ENCODE measurements around the gene ZNF280A. TPM values are rescaled to one million over a fixed set of nuclear protein-coding genes. Genes with fewer than 3 reads are reported as not detected.
"Not testable (repeated sequence)": the region's sequence is repeated elsewhere in the genome, so short reads cannot be mapped to it uniquely, and the experiment has no call there.

ZNF280A gene
- total RNA-seq, 2 experiments from 2014 or later = not detected

DNA sequence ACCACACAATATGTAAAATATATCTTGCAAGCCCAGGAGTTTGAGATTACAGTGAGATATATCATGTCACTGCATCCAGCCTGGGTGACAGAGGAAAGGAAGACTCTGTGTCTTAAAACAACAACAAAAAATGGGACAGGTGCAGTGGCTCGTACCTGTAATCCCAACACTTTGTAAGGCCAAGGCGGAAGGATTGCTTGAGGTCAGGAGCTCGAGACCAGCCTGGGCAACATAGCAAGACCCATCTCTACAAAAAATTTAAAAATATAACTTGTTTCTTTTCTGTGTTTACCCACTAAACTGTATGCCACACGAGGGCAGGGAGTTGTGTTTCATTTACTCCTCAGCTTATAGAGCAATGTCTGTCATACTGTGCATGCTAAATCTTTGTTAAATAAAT is 3.1 kb downstream of the ZNF280A start:
- peaks cover 49% of the 10 kb centered on the region for H3K27me3 Mint-ChIP-seq
- CTCF ChIA-PET = interaction anchor here (2.4 kb wide), 1 partner anchor 8 kb away, joined by 9 read pairs; the partner anchor contains the start of gene ZNF280B
- DNase-seq (no peak), ATAC-seq (no peak)
- no peak overlapping the region for H3K27ac Mint-ChIP-seq
- peaks cover 3% of the 10 kb centered on the region for H3K4me1 Mint-ChIP-seq
- no peaks in the 10 kb centered on the region for H3K9me3 Mint-ChIP-seq (ENCODE audit: low read depth)
- no peaks in the 10 kb centered on the region for H3K36me3 Mint-ChIP-seq
- no peak overlapping the region for H3K4me3 Mint-ChIP-seq

DNA sequence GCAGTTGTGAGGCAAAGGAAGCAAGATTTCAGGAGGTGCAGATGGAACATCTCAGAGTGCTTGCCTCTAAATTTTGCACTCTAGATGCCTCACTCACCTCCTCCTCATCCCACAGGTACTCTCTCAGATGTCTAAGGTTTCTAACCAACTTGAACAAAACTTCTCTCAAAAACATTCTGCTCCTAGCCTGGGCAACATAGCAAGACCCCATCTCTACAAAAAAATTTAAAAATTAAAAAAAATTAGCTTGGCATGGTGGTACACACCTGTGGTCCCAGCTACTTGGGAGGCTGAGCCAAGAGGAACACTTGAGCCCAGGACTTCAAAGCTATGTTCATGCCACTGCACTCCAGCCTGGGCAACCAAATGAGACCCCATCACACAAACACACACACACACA is 4.2 kb downstream of the ZNF280A start:
- H3K4me1 Mint-ChIP-seq = peaks cover 2% of the 10 kb centered on the region
- H3K36me3 Mint-ChIP-seq = peaks cover 5% of the 10 kb centered on the region
- H3K9me3 Mint-ChIP-seq (ENCODE audit: low read depth) = peaks cover 4% of the 10 kb centered on the region
- ATAC-seq = no peak
- no peak for DNase-seq
- H3K27me3 Mint-ChIP-seq = peaks cover 57% of the 10 kb centered on the region
- H3K4me3 Mint-ChIP-seq = no peak overlapping the region
- CTCF ChIA-PET = no interaction called here
- H3K27ac Mint-ChIP-seq = no peak overlapping the region

DNA sequence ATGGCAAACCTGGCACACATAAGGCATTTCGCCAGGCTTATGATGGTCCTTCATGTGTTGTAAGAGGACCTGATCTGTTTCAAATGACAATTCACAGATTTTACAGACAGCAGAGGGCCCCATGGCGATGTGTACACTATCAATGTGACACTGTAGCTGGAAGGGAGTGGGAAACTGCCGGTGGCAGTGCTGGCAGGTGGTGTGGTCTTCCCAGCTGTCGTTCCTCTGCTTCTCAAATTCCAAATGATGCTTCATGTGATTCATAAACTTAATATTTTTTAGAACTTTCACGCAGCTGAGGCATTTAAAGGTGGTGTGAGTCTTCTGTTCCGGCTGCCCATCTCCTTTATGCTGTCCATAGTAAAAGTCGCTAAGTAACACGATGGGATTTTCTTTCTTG is 5.6 kb downstream of the ZNF280A start:
- DNase-seq; H3K9me3 Mint-ChIP-seq (ENCODE audit: low read depth); CTCF ChIA-PET; H3K4me3 Mint-ChIP-seq; H3K36me3 Mint-ChIP-seq; ATAC-seq; H3K4me1 Mint-ChIP-seq; H3K27ac Mint-ChIP-seq: not testable (repeated sequence)
- H3K27me3 Mint-ChIP-seq = peaks cover 56% of the 10 kb centered on the region

DNA sequence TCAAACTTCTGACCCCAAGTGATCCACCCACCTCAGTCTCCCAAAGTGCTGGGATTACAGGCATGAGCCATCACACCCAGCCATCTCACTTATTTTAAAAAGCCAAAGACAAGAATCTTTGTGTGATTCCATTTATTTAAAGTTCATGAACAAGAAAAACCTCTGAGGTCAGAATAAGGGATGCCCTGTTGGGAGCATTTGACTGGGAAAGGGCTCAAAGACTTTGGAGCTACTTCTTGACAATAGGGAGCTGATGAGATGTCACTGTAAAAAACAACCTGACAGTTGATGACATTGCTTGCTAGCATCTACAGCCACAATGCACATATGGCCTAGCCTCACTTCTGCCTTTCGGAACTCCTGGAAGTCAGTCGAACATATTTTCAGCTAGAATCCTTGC is 6.5 kb downstream of the ZNF280A start:
- peaks cover 55% of the 10 kb centered on the region for H3K27me3 Mint-ChIP-seq
- H3K27ac Mint-ChIP-seq = no peak overlapping the region
- peaks cover 10% of the 10 kb centered on the region for H3K36me3 Mint-ChIP-seq
- H3K4me1 Mint-ChIP-seq = peaks cover 3% of the 10 kb centered on the region
- peaks cover 10% of the 10 kb centered on the region for H3K9me3 Mint-ChIP-seq (ENCODE audit: low read depth)
- CTCF ChIA-PET = no interaction called here
- H3K4me3 Mint-ChIP-seq = no peak overlapping the region
- ATAC-seq (no peak), DNase-seq (no peak)

DNA sequence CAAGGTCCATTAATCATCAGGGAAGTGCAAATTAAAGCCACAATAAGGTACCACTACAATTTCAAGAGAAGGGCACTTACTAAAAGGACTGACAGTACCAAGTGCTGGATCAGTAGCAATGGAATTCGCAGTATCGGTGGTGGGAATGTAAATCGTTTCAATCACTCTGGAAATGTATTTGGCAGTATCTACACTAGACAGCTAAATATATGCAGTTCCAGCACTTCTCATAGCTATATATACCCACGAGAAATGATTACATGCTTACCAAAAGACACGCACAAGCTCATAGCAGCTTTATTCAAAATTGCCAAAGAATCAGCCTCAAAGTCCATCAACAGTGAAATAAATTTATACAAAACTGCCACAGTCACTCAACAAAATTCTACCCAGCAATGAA is 7.1 kb downstream of the ZNF280A start:
- ATAC-seq (no peak), DNase-seq (no peak)
- no peak overlapping the region for H3K4me3 Mint-ChIP-seq
- CTCF ChIA-PET = no interaction called here
- peaks cover 10% of the 10 kb centered on the region for H3K9me3 Mint-ChIP-seq (ENCODE audit: low read depth)
- H3K27me3 Mint-ChIP-seq = peaks cover 55% of the 10 kb centered on the region
- peaks cover 3% of the 10 kb centered on the region for H3K4me1 Mint-ChIP-seq
- H3K27ac Mint-ChIP-seq = no peak overlapping the region
- peaks cover 10% of the 10 kb centered on the region for H3K36me3 Mint-ChIP-seq

DNA sequence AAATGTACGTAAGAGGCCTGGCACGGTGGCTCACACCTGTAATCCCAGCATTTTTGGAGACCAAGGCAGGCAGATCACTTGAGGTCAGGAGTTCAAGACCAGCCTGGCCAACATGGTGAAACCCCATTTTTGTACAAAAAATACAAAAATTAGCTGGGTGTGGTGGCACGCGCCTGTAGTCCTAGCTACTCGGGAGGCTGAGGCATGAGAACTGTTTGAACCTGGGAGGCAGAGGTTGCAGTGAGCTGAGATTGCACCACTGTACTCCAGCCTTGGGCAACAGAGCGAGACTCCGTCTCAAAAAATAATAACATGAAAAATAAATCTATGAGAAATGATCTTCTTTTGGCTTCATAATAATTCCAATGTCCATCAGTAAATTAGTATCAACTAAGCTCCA is 9.2 kb downstream of the ZNF280A start:
- H3K9me3 Mint-ChIP-seq (ENCODE audit: low read depth); CTCF ChIA-PET; ATAC-seq; H3K4me3 Mint-ChIP-seq; H3K27ac Mint-ChIP-seq; DNase-seq: not testable (repeated sequence)
- peaks cover 11% of the 10 kb centered on the region for H3K4me1 Mint-ChIP-seq
- peaks cover 41% of the 10 kb centered on the region for H3K27me3 Mint-ChIP-seq
- peaks cover 20% of the 10 kb centered on the region for H3K36me3 Mint-ChIP-seq

DNA sequence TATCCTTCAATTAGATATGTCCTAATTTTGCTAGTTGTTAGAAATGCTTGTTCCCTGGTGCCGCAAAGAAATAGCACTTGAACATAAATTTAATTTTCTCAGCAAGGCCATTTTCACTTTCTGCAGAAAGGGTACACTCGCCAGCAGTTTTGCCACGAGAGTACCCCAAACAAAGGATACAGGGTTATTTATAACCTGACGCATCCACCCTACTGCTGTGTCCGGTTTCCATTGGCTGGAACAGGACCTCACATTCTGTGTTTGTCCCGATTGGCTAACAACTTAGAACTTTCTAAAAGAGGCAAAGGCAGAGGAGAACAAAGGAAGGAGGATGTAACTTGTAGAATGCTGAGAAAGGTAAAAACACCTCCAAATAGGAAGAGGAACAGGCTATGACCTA is 10.2 kb downstream of the ZNF280A start:
- not testable (repeated sequence) for ATAC-seq; DNase-seq; H3K27ac Mint-ChIP-seq; H3K4me3 Mint-ChIP-seq; H3K9me3 Mint-ChIP-seq (ENCODE audit: low read depth)
- Mint-ChIP-seq H3K27me3 (peaks cover 33% of the 10 kb centered on the region), H3K4me1 (peaks cover 11% of the 10 kb centered on the region), H3K36me3 (peaks cover 24% of the 10 kb centered on the region)
- CTCF ChIA-PET = interaction anchor here (1.1 to 1.7 kb wide), 3 partner anchors 8 to 244 kb away, joined by 3 to 9 read pairs (median 7); no protein-coding TSS in a partner anchor

DNA sequence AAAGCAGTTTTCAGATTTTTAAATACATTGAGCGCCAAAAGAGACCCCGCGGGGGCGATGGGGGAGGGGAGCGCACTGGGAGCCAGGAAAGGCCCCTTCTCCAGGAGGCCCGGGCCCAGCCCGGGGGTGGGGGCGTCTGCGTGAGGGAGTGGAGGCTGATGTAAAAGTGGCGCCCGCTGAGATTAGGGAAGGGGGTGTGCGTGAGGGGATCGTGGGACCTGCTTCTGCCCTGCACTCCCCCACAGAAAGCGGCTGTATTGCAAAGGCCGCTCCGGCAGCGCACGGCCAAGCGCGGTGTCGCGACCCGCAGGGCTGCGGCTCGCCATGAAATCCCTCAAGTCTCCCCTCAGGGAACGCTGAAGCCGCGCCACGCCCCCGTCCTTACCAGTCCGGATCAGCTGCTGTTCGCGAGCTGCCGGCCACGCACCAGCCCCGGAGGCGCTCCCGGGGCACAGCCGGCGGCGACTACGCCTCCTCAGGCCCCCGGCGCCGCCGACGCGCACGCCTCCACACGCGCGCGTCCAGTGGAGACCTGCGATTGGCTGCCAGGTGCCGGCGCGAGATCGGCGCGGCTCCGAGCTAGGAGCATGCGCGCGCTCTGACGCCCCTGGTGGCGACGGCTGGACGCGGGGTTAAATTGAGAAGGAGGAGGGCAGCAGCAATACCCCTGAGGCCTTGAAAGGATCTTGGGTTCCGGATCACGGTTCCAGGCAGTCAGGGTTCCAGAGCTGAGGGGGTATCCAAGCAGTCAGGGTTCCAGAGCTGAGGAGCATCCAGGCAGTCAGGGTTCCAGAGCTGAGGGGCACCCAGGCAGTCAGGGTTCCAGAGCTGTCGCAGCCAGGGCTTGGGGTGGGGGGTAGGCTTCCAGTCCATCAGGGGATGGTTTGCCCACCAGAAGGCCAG is 11.5 kb downstream of the ZNF280A start, which contains the start of gene ZNF280B:
Gene ZNF280B, minus strand, starts transcription at position 469 of the 903 bp plus-strand sequence. CDS start 19,344 bp downstream, outside the sequence.
- peak; percentile 100 for ATAC-seq
- peaks cover 10% of the 10 kb centered on the region for H3K9me3 Mint-ChIP-seq (ENCODE audit: low read depth)
- no peak within 1 kb of the TSS for H3K27ac Mint-ChIP-seq
- H3K4me3 Mint-ChIP-seq = peak within 1 kb of the TSS; percentile 66
- peak; percentile 90 for DNase-seq
- peaks cover 22% of the 10 kb centered on the region for H3K27me3 Mint-ChIP-seq
- peaks cover 11% of the 10 kb centered on the region for H3K4me1 Mint-ChIP-seq
- CTCF ChIA-PET = interaction anchor here (0.7 to 1.7 kb wide), 13 partner anchors 10 to 376 kb away, joined by 3 to 9 read pairs (median 4); no protein-coding TSS in a partner anchor
- H3K36me3 Mint-ChIP-seq = peaks cover 29% of the 10 kb centered on the region

DNA sequence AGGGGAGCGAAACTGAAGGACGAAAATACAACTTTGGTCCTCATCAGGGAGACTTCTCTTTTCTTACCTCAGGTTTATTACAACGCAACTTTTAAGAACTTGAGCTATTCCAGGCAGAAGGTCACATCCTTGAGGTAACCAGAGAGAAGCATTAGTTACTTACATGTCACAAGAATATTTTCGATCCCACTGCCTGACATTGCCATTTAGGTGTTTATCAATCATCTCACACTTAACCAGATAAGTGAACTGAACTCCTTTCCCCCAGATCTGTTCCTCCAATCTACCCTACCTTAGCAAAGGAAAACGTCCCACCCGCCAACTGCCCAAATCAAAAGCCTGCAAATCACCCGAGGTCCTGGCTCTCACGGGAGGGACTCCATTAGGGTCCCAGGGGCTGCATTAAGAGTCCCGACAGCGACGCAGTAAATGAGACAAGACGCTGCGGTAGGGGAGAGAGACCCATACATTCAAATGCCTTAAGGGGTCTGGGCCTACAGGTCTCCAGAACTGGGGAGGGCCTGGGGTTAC is 12.3 kb downstream of the ZNF280A start:
- Mint-ChIP-seq H3K36me3 (peaks cover 32% of the 10 kb centered on the region), H3K27ac (no peak overlapping the region), H3K4me1 (peaks cover 11% of the 10 kb centered on the region), H3K27me3 (peaks cover 15% of the 10 kb centered on the region), H3K9me3 (ENCODE audit: low read depth) (peaks cover 10% of the 10 kb centered on the region), H3K4me3 (peak overlapping the region; percentile 66)
- DNase-seq (no peak), ATAC-seq (no peak)
- CTCF ChIA-PET = interaction anchor here (0.7 to 1.6 kb wide), 6 partner anchors 10 to 300 kb away, joined by 3 to 5 read pairs (median 3); no protein-coding TSS in a partner anchor

DNA sequence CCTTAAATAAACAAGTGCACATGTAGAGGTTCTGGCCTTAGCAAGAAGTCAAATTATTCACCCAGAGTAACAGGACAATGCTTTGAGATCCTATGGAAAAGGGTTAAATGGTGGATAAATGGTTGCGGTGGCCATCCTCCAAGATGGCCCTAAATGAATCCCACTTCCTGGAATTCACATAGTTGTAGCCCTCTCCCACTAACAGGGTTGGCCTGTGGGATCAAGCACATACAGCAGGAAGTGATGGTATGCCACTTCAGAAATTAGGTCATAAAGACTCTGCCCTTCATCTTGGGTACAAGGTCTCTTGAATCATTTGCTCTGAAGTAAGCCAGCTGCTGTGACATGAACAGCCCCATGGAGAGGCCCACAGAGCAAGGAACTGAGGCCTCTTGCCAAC is 13.3 kb downstream of the ZNF280A start:
- Mint-ChIP-seq H3K9me3 (ENCODE audit: low read depth) (peaks cover 10% of the 10 kb centered on the region), H3K4me1 (peaks cover 11% of the 10 kb centered on the region), H3K4me3 (no peak overlapping the region), H3K36me3 (peaks cover 32% of the 10 kb centered on the region), H3K27me3 (peaks cover 5% of the 10 kb centered on the region), H3K27ac (no peak overlapping the region)
- CTCF ChIA-PET = interaction anchor here (1.4 kb wide), 1 partner anchor 96 kb away, joined by 3 read pairs; no protein-coding TSS in a partner anchor
- DNase-seq = no peak
- ATAC-seq = no peak

DNA sequence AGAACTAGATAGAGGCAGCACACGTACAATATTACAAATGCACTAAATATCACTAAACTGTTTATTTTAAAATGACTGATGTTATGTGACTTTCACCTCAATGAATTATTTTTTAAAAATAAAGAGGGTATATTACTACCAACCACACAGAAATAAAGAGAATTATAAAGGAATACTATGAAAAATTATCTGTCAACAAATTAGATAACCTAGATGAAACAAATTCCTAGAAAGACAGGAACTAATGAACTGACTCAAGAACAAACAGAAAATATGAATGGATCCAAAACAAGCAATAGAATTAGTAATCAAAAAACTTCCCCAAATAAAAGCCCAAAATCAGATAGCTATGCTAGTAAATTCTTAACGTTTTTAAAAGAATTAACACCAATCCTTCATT is 21.8 kb downstream of the ZNF280A start:
- H3K4me1 Mint-ChIP-seq = no peaks in the 10 kb centered on the region
- H3K27ac Mint-ChIP-seq = no peak overlapping the region
- ATAC-seq (no peak), DNase-seq (no peak)
- H3K4me3 Mint-ChIP-seq = no peak overlapping the region
- peaks cover 10% of the 10 kb centered on the region for H3K36me3 Mint-ChIP-seq
- H3K9me3 Mint-ChIP-seq (ENCODE audit: low read depth) = no peaks in the 10 kb centered on the region
- CTCF ChIA-PET = interaction anchor here (0.8 kb wide), 1 partner anchor 10 kb away, joined by 3 read pairs; the partner anchor contains the start of gene ZNF280B
- no peaks in the 10 kb centered on the region for H3K27me3 Mint-ChIP-seq

DNA sequence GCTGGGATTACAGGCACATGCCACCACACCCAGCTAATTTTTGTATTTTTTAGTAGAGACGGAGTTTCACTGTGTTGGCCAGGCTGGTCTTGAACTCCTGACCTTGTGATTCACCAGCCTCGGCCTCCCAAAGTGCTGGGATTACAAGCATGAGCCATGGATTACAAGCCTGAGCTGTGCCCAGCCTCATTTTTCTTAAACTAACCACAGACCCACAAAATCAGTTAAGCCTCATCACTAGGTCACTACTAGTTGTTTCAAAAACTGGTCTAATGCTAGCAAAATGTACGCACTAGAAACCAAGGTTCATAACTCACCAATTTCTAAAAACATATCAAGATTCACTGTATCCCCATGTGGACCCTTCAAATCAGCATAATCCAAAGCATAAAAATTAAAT is 28.5 kb downstream of the ZNF280A start:
- H3K27ac Mint-ChIP-seq; H3K9me3 Mint-ChIP-seq (ENCODE audit: low read depth); DNase-seq; ATAC-seq; CTCF ChIA-PET; H3K4me1 Mint-ChIP-seq; H3K27me3 Mint-ChIP-seq; H3K4me3 Mint-ChIP-seq: not testable (repeated sequence)
- H3K36me3 Mint-ChIP-seq = peaks cover 18% of the 10 kb centered on the region

DNA sequence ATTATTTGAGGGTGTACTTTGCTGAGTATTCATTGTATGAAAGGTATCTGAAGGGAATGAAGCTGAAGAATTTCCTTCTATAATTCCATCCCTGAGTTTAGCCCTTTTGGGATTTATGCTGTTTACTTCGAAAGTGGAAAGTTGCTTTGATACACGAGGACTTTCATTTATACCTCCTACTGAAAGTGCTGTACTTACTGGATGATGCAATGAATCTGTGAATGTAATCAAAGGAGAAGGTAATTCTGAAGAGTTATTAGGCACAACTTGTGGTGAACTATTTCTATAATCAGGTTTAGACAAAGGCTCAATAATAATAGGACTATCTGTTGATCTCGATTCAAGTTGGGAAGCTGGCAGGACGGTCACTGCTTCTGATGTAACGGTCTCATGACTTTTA is 31.3 kb downstream of the ZNF280A start:
- peaks cover 16% of the 10 kb centered on the region for H3K36me3 Mint-ChIP-seq

More for the DNA sequence above, 31.3 kb downstream of the ZNF280A start:
- Mint-ChIP-seq H3K9me3 (ENCODE audit: low read depth) (no peaks in the 10 kb centered on the region), H3K27me3 (no peaks in the 10 kb centered on the region), H3K4me1 (no peaks in the 10 kb centered on the region), H3K27ac (no peak overlapping the region), H3K4me3 (no peak overlapping the region)
- no peak for DNase-seq
- ATAC-seq = no peak
- CTCF ChIA-PET = interaction anchor here (1.2 to 2.2 kb wide), 2 partner anchors 17 to 25 kb away, joined by 3 to 4 read pairs; no protein-coding TSS in a partner anchor

Data from activated CD8-positive, alpha-beta memory T cell treated with anti-CD3 and anti-CD28 coated beads, Interleukin-2, amount 10 ng/mL, durations not matched to agents 7 days and 5 days (primary cell).